SK-N-SH treated with all-trans-retinoic acid at 6 μM for 48 hours (cell line): Measurements from ENCODE around the gene AP2B1.

Experiments
- ATAC-seq: fragments of 200-7000 bp; cut with Tn5 transposase; 3 replicates; pipeline ENCODE4 v1.9.1; 2020; ENCODE audit warnings: mild to moderate bottlenecking, moderate library complexity
- BACH2 ChIP-seq: fragments of 250-450 bp; sonication (Bioruptor Pico); IDR thresholded peaks from 2 replicates; pipeline ENCODE4 v1.9.0; 2021; ENCODE audit warnings: mild to moderate bottlenecking, borderline replicate concordance
- CSRNP3 ChIP-seq: fragments of 250-450 bp; sonication (Bioruptor Pico); IDR thresholded peaks from 2 replicates; pipeline ENCODE4 v1.5.1; 2021; ENCODE audit warnings: mild to moderate bottlenecking, moderate library complexity
- ISL1 ChIP-seq: fragments of 250-450 bp; sonication (Bioruptor Pico); IDR thresholded peaks from 2 replicates; pipeline ENCODE4 v2.1.2; 2022; ENCODE audit warnings: mild to moderate bottlenecking, moderate library complexity
- OSR1 ChIP-seq: fragments of 250-450 bp; sonication (Bioruptor Pico); IDR thresholded peaks from 2 replicates; pipeline ENCODE4 v1.8.0; 2022; ENCODE audit warnings: moderate library complexity, mild to moderate bottlenecking, inconsistent platforms
- PPARA ChIP-seq: fragments of 250-450 bp; sonication (Bioruptor Pico); IDR thresholded peaks from 2 replicates; pipeline ENCODE4 v1.5.0; 2020; ENCODE audit warnings: mild to moderate bottlenecking, borderline replicate concordance
- RARB ChIP-seq: fragments of 250-450 bp; sonication (Bioruptor Pico); IDR thresholded peaks from 2 replicates; pipeline ENCODE4 v1.8.0; 2021; ENCODE audit warnings: mild to moderate bottlenecking, moderate library complexity
- SNAI2 ChIP-seq: fragments of 250-450 bp; sonication (Bioruptor Pico); IDR thresholded peaks from 2 replicates; pipeline ENCODE4 v1.5.0; 2020; ENCODE audit warnings: mild to moderate bottlenecking, moderate library complexity
- TCF4 ChIP-seq: fragments of 250-450 bp; sonication (Bioruptor Pico); IDR thresholded peaks from 2 replicates; pipeline ENCODE4 v1.8.0; 2021; ENCODE audit warnings: mild to moderate bottlenecking, moderate library complexity, borderline replicate concordance
- TOX ChIP-seq: fragments of 250-450 bp; sonication (Bioruptor Pico); IDR thresholded peaks from 2 replicates; pipeline ENCODE4 v1.8.0; 2021; ENCODE audit warnings: mild to moderate bottlenecking, moderate library complexity, borderline replicate concordance
- TSHZ2 ChIP-seq: fragments of 250-450 bp; sonication (Bioruptor Pico); IDR thresholded peaks from 2 replicates; pipeline ENCODE4 v1.5.0; 2020; ENCODE audit warnings: mild to moderate bottlenecking, moderate library complexity
- ZC3H10 ChIP-seq: fragments of 250-450 bp; sonication (Bioruptor Pico); IDR thresholded peaks from 2 replicates; pipeline ENCODE4 v1.5.1; 2021; ENCODE audit warnings: mild to moderate bottlenecking, moderate library complexity
- ZFP3 ChIP-seq: fragments of 250-450 bp; sonication (Bioruptor Pico); IDR thresholded peaks from 2 replicates; pipeline ENCODE4 v1.5.0; 2020; ENCODE audit warnings: mild to moderate bottlenecking, moderate library complexity
- ZNF565 ChIP-seq: fragments of 450-650 bp; formaldehyde crosslinking; conservative IDR thresholded peaks from 2 replicates; pipeline ENCODE4 v1.5.0; 2020; ENCODE audit warnings: low read depth, mild to moderate bottlenecking, moderate library complexity
- ZNF70 ChIP-seq: fragments of 450-650 bp; formaldehyde crosslinking; IDR thresholded peaks from 2 replicates; pipeline ENCODE4 v1.5.0; 2020; ENCODE audit warnings: mild to moderate bottlenecking, moderate library complexity
- ZNF8 ChIP-seq: fragments of 450-650 bp; formaldehyde crosslinking; IDR thresholded peaks from 2 replicates; pipeline ENCODE4 v1.5.0; 2020; ENCODE audit warnings: mild to moderate bottlenecking, moderate library complexity
- TF ChIP-seq, protein P1 (sequence below): fragments of 250-450 bp; sonication (Bioruptor Pico); IDR thresholded peaks from 2 replicates; pipeline ENCODE4 v1.8.0; 2021; ENCODE audit warnings: low read depth, mild to moderate bottlenecking, moderate library complexity, borderline replicate concordance
- TF ChIP-seq, protein P2 (sequence below): fragments of 250-450 bp; sonication (Bioruptor Pico); IDR thresholded peaks from 2 replicates; pipeline ENCODE4 v1.8.0; 2020; ENCODE audit warnings: mild to moderate bottlenecking, moderate library complexity, borderline replicate concordance

Gene AP2B1

DNA sequence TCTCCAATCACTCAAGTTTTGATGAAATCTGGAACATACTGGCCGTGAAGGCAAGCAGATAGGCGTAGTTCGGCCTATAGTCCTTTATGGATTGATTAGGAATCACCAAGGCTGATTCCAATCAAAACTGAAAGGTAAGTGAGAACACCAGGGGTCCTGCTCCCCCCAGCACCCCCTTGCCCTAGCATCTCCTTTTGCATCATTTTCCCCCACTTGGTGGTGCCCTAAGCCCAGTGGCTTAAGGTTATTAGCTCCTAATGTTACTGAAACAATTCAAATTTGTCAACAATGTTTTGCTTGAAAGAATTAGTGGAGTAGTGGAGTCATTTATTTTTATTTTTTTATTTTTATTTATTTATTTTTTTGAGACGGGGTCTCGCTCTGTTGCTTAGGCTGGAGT is 31.4 kb upstream of the AP2B1 start (continued):
- TF ChIP-seq TSHZ2 (no peak), ZFP3 (CRISPR knock-in tag) (no peak), BACH2 (CRISPR knock-in tag) (no peak)

DNA sequence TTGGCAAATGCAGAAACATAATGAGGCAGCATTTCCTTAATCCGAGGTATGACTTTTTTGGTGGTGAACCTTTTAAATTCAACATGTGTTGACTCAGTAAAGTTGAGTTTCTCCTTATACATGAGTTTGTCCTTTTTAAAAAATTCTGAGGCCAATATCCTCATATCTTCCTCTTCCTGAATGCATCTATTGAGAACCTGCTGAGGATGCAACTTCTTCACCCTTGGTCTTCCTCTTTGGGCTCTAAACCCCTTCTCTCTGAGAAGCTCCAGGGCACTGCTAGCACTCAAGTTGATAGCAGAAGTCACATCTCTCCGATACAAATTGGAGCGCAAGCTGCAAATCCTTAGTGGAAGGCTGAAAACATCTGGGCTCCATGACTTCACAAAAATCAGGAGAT is 29.8 kb upstream of the AP2B1 start:
- TF ChIP-seq, protein P1, sequence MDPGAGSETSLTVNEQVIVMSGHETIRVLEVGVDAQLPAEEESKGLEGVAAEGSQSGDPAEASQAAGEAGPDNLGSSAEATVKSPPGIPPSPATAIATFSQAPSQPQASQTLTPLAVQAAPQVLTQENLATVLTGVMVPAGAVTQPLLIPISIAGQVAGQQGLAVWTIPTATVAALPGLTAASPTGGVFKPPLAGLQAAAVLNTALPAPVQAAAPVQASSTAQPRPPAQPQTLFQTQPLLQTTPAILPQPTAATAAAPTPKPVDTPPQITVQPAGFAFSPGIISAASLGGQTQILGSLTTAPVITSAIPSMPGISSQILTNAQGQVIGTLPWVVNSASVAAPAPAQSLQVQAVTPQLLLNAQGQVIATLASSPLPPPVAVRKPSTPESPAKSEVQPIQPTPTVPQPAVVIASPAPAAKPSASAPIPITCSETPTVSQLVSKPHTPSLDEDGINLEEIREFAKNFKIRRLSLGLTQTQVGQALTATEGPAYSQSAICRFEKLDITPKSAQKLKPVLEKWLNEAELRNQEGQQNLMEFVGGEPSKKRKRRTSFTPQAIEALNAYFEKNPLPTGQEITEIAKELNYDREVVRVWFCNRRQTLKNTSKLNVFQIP (CRISPR knock-in tag) = no peak
- TF ChIP-seq TOX (CRISPR knock-in tag) (no peak), ZNF70 (no peak), ISL1 (no peak), TSHZ2 (no peak), OSR1 (CRISPR knock-in tag) (no peak), CSRNP3 (no peak), ZC3H10 (CRISPR knock-in tag) (no peak), SNAI2 (CRISPR knock-in tag) (no peak), ZFP3 (CRISPR knock-in tag) (no peak), ZNF8 (CRISPR knock-in tag) (no peak), TCF4 (CRISPR knock-in tag) (no peak), RARB (CRISPR knock-in tag) (no peak), BACH2 (CRISPR knock-in tag) (no peak), PPARA (no peak)
- TF ChIP-seq, all 23 proteins: peak for 0
- ATAC-seq = no peak

DNA sequence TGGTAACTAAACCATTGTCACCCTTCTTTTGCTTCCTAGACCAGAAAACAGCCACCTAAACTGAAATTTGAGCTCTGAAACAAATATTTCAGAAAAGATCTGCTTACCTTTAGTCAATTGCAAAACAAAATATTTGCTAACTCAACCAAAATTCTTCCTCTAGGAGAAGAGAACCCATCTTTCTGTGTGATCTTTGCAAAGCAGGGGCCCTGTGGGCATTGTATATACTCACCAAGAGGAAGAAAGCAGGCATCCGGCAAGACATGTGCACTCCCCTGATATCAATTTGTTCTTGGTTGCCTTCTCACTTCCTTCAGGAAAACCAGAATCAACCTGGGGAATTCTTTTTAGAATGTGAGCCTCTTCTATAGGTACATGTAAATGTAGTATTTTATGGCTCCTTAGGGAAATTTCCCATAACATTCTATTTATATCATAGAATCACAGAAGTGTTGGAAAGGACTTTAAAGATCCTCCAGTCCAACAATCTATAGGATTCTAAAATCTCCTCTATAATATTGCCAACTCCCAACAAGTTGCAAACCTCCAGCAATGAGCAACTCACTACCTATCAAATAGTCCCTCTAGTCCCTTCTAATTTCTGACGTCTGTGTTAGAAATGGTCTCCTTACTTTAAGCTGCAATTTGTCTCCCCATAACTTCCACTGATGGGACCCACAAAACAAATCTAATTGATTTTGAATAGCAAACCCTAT is 27.5 kb upstream of the AP2B1 start:
- no peak for ATAC-seq
- TF ChIP-seq RARB (CRISPR knock-in tag) (no peak), TOX (CRISPR knock-in tag) (no peak), ZFP3 (CRISPR knock-in tag) (no peak), ZNF565 (CRISPR knock-in tag) (no peak), ZNF70 (no peak), BACH2 (CRISPR knock-in tag) (no peak), TCF4 (CRISPR knock-in tag) (no peak)
- TF ChIP-seq, protein P2, sequence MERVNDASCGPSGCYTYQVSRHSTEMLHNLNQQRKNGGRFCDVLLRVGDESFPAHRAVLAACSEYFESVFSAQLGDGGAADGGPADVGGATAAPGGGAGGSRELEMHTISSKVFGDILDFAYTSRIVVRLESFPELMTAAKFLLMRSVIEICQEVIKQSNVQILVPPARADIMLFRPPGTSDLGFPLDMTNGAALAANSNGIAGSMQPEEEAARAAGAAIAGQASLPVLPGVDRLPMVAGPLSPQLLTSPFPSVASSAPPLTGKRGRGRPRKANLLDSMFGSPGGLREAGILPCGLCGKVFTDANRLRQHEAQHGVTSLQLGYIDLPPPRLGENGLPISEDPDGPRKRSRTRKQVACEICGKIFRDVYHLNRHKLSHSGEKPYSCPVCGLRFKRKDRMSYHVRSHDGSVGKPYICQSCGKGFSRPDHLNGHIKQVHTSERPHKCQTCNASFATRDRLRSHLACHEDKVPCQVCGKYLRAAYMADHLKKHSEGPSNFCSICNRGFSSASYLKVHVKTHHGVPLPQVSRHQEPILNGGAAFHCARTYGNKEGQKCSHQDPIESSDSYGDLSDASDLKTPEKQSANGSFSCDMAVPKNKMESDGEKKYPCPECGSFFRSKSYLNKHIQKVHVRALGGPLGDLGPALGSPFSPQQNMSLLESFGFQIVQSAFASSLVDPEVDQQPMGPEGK (CRISPR knock-in tag) = no peak
